GM23338 (cell line): Measurements from ENCODE around the gene AKAP13.

ENCODE experiments used
- CREB1 ChIP-seq: fragments of 250-450 bp; sonication (Bioruptor Pico); IDR thresholded peaks from 2 replicates; pipeline ENCODE4 v1.5.0; 2020; ENCODE audit warnings: low read depth, mild to moderate bottlenecking, moderate library complexity
- CTCF ChIP-seq, 2 experiments: fragments of 200-600 bp in 1 of 2; sonication (generic) in 1 of 2; conservative IDR thresholded peaks; 2 replicates each; pipeline versions ENCODE4 v1.5.1 to v1.6.1; 2016 to 2017; ENCODE audit warnings: antibody characterized with exemption in 2 of 2, low read depth in 2 of 2, mild to moderate bottlenecking in 2 of 2, moderate library complexity in 1 of 2
- ETS1 ChIP-seq: IDR thresholded peaks from 2 replicates; pipeline ENCODE4 v1.6.1; 2016; ENCODE audit warnings: antibody characterized with exemption
- EZH2 ChIP-seq: fragments of 200-600 bp; sonication (generic); IDR thresholded peaks from one replicate; pipeline ENCODE4 v1.8.0; 2017; ENCODE audit warnings: antibody characterized with exemption, mild to moderate bottlenecking, low read depth; ENCODE audit not compliant: unreplicated experiment
- EZH2phosphoT487 ChIP-seq: fragments of 200-600 bp; sonication (generic); IDR thresholded peaks from one replicate; pipeline ENCODE4 v1.8.1; 2018; ENCODE audit warnings: antibody characterized with exemption; ENCODE audit not compliant: unreplicated experiment
- JUNB ChIP-seq: IDR thresholded peaks from one replicate; pipeline ENCODE4 v1.6.1; 2016; ENCODE audit warnings: antibody characterized with exemption; ENCODE audit not compliant: unreplicated experiment
- POLR2AphosphoS5 ChIP-seq: IDR thresholded peaks from 2 replicates; pipeline ENCODE4 v1.6.1; 2016; ENCODE audit warnings: antibody characterized with exemption, low read depth
- REST ChIP-seq: IDR thresholded peaks from one replicate; pipeline ENCODE4 v1.6.1; 2018; ENCODE audit warnings: antibody characterized with exemption; ENCODE audit not compliant: unreplicated experiment
- STAT1 ChIP-seq: IDR thresholded peaks from one replicate; pipeline ENCODE4 v1.6.1; 2016; ENCODE audit warnings: antibody characterized with exemption; ENCODE audit not compliant: unreplicated experiment
- ZNF114 ChIP-seq: fragments of 250-450 bp; sonication (Bioruptor Pico); IDR thresholded peaks from 2 replicates; pipeline ENCODE4 v1.5.0; 2020; ENCODE audit warnings: mild to moderate bottlenecking, moderate library complexity
- ZNF331 ChIP-seq: fragments of 250-450 bp; sonication (Bioruptor Pico); IDR thresholded peaks from 2 replicates; pipeline ENCODE4 v1.5.0; 2020; ENCODE audit warnings: low read depth, mild to moderate bottlenecking, moderate library complexity

- TF ChIP-seq EZH2 (no peak), CTCF (conservative IDR thresholded peaks at IDR 0.05; ENCODE audit: low read depth in 2 of 2) (no peak), EZH2phosphoT487 (no peak), REST (no peak), CREB1 (CRISPR knock-in tag) (no peak), JUNB (no peak), ZNF331 (CRISPR knock-in tag) (no peak), POLR2AphosphoS5 (no peak), STAT1 (no peak), ETS1 (no peak), ZNF114 (CRISPR knock-in tag) (no peak)
Measured at GRCh38 chr15:85558848-85559247, 178.4 kb downstream of the AKAP13 start.
